Activated CD8-positive, alpha-beta memory T cell treated with anti-CD3 and anti-CD28 coated beads for 1 hour (primary cell): ENCODE results near the gene PAGR1.
"Not testable (repeated sequence)": the region's sequence is repeated elsewhere in the genome, so short reads cannot be mapped to it uniquely, and the experiment has no call there.

Experiments used
- DNase-seq, 2 donors: peaks; one replicate each; pipeline ENCODE4 v3.0.0-alpha.2; 2020; ENCODE audit warnings: low read depth in 1 of 2; ENCODE audit errors: extremely low read depth in 1 of 2

PAGR1 gene

DNA sequence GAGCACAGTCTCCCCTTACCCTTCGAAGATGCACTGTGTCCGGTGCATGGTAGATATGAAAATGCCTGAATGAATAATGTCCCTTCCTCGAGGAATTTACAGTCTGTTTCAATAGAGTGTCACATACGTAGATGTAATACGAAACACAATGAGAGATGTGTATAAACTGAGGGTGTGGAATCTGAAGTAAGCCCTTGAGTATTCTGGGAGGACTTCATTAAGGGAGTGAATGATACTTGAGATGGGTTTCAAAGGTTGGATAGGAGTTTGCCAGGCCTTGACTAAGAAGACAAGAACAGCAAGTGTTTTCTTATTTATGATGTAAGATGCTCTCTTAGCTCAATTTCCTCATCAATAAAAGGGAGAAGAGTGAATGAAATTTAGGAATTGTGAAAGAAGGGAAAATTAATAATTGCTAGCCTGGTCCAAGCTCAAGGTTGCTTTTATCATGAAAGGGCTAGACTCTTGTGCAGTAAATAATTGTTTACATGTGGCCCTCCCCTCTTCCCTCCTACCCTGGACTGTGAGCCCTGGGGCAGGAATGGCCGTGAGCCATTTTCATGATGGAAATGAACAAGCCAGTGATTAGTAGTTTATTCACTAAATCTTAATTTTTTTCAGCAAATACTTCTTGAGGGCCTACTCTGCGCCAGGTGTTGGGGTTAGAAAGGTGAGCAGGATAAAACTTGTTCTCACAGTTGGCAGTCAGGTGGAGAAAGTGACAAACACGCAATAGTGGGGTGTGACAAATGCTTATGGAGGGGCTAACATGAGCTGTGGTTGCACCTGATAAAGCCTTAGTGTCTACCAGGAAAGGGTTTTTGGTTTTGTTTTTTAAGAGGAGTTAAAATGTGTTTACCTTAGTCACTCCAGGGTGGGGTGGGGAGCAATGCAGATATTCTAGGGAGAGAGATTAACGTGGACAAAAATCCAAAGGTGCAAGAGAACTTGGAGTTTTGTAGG lies 23.8 kb upstream of the PAGR1 start:
- DNase-seq, result no peak

DNA sequence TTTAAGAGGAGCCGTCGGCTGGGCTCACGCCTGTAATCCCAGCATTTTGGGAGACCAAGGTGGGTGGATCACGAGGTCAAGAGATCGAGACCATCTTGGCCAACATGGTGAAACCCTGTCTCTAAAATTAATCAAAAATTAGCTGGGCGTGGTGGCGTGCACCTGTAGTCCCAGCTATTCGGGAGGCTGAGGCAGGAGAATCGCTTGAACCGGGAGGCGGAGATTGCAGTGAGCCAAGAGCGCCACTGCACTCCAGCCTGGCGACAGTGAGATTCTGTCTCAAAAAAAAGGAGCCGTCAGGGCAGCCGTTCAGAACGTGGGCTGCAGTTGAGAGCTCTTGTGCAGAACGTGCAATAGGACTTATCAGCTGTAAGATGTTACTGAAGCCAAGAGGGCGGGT lies 22.8 kb upstream of the PAGR1 start:
- DNase-seq, result not testable (repeated sequence)

DNA sequence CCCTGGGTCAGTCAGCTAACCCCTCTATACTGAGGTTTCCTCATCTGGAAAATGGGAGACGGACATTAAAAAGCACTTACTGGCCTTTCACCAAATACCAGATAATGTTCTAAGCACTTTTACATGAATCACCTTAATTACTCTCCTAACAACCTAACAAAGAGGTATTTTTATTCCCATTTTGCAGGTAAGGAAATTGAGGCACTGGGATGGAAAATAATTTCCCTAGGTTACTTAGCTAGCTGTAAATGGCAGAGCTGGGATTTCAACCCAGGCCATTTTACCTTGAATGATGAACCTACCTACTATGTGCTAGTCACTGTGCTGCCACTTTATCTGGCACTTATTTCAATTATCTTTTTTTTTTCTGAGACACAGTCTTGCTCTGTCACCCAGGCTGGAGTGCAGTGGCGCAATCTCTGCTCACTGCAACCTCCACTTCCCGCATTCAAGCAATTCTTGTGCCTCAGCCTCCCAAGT lies 21.7 kb upstream of the PAGR1 start:
- DNase-seq, result no peak

DNA sequence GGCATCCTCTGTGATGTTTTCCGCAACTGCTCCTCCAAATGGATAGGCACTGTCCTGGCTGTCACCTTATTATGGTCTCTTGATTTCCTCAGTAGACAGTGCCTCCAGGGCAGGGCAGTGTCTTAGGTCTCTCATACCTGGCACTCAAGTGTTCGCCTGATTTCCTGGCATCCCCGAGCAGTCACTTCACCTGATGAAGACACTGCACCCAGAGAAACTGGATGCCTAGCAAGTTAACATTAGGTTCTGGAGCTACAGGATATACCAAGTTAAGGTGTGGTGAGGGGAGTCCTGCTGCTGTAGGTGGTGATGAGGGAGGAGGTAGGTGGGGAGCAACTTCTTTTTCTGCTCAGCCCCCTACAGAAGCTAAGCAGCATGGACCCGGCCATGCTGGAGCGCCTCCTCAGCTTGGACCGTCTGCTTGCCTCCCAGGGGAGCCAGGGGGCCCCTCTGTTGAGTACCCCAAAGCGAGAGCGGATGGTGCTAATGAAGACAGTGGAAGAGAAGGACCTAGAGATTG lies 13.5 kb upstream of the PAGR1 start:
- no peak for DNase-seq

DNA sequence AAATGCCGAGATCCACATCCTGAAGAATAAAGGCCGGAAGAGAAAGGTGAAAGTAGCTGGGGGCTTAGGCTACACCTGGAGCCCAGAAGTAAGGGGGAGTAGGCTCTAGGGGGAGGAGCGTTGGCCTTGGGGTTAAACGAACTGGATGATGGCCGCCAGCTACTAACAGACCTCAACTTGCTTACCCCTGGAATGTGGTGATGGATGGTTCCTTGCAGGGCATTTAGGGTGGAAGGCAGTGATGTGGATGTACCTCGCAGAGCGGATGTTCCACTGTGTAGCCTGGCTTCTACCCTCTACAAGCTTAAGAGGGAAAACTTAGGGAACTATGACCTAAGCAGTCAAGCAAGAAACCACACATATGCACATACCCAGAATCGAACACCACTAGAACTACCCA lies 11.9 kb upstream of the PAGR1 start:
- no peak for DNase-seq

DNA sequence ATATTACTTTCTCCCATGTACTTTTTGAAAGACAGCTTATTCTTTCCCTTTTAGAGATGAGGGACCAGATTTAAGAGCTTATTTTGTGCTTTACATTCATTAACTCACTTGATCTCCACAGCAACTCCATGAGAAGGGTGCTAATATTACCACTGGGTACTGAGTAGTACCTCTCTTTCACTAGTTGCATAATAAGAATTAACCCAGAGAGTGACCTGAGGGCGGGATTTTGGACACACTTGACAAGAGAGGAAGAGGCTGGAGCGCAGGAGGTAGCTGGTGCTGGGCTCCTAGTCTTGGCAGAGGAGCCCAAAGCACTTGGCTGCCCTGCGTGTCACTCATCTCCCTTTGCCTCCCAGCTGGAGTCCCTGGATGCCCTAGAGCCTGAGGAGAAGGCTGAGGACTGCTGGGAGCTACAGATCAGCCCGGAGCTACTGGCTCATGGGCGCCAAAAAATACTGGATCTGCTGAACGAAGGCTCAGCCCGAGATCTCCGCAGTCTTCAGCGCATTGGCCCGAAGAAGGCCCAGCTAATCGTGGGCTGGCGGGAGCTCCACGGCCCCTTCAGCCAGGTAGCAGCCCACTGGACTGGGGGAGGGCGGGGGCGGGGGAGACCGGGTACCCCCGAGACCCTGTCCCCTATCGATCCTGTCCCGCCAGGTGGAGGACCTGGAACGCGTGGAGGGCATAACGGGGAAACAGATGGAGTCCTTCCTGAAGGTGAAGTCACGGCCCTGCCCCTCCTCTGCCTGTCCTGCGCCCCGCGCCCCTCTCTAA lies 11.3 kb upstream of the PAGR1 start:
- DNase-seq, result no peak

DNA sequence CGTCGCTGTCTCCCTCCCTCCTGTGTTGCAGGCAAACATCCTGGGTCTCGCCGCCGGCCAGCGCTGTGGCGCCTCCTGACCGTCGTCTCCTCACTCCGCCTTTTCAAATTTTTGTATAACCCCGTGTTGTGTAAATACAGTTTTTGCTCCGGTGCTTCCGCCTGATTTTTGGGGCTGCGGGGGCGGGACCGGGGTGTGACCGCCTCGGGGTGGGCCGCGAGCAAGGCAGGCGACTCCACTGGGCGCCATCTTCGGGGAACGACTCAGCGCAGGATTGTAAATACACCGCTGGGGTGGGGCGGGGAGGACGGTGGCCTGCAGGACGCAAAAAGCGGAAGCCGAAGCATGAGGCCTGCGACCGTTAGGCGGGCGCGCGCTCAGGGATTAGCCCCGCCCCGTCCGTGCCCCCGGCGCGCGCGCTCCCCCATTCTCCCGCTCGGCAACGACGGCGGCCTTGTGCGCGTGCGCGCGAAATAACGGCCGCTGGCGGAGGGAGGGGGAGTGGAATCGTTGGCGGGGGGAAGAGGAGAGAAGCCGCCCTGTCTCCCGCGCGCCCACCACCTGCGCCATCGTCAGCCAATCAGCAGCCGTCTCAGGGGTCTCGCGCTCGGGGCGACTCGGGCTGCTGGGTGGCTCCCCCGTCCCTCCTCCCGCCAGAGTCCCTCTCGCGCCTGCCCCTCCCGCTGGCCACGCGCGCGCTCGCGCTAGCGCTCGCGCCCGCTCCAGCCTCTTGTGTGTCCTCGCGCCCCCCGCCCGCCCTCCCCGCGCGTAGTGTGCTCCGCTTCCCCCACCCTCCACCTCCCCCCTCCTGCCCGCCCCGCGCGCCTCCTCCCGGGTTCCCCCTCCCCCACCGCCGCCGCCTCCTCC lies 10.5 kb upstream of the PAGR1 start:
- peak; percentile 96 to 97 for DNase-seq

DNA sequence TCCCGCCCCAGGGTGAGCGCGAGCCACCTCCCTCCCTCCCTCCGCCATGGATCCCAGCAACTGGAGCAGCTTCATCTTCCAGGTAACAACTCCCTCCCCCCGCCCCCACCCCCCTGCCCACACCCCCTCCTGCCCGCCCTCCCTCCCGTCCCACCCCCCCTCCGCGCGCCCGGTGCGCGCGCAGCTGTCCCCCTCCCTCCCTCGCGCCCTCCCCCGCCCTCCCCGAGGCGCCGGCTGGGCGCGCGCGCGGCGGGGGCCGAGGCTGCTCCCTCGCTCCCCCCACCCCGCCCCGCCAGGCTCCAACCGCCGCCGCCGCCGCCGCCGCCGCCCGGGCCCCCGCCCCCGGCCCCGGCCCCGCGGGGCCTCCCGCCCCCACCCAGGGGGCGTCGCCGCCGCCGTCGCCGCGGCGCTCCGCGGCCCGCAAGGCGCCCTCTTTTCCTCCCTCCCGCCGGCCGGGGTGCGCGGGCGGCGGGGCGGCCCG lies 9.8 kb upstream of the PAGR1 start, which contains the start of gene MAZ:
MAZ (plus strand) TSS at position 431 of the 481 bp plus-strand sequence. CDS start 173 bp downstream, outside the sequence.
- DNase-seq, result peak in 1 of 2 donors; percentile 73

DNA sequence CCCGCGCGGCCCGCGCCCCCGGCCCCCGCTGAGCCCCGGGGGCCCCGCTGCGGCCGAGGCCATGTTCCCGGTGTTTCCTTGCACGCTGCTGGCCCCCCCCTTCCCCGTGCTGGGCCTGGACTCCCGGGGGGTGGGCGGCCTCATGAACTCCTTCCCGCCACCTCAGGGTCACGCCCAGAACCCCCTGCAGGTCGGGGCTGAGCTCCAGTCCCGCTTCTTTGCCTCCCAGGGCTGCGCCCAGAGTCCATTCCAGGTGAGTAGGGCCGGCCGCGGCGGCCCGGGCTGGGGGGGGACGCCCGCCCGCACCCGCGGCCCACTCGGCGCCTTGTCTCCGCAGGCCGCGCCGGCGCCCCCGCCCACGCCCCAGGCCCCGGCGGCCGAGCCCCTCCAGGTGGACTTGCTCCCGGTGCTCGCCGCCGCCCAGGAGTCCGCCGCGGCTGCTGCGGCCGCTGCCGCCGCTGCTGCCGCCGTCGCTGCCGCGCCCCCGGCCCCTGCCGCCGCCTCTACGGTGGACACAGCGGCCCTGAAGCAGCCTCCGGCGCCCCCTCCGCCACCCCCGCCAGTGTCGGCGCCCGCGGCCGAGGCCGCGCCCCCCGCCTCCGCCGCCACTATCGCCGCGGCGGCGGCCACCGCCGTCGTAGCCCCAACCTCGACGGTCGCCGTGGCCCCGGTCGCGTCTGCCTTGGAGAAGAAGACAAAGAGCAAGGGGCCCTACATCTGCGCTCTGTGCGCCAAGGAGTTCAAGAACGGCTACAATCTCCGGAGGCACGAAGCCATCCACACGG lies 9.1 kb upstream of the PAGR1 start:
- no peak for DNase-seq

DNA sequence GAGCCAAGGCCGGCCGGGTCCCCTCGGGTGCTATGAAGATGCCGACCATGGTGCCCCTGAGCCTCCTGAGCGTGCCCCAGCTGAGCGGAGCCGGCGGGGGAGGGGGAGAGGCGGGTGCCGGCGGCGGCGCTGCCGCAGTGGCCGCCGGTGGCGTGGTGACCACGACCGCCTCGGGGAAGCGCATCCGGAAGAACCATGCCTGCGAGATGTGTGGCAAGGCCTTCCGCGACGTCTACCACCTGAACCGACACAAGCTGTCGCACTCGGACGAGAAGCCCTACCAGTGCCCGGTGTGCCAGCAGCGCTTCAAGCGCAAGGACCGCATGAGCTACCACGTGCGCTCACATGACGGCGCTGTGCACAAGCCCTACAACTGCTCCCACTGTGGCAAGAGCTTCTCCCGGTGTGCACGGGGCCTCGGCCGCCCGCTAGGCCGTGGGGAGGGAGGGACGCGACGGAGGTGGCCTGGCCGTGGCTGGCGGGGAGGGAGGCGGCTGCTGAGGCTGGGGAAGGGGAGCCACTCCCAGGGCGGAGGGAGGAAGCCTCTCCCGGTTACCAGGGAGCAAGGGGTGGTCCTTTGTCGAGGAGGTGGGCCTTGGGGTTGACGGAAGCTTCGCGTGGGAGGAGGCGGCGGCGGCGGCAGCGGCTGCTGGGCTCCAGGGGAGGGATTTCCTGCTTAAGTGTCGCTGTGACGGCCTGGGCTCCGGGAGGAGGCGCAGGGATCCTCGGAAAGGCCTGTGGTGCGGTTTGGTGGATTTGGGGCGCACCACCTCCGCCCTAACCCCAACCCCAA lies 8.3 kb upstream of the PAGR1 start:
- DNase-seq, result peak; percentile 72 to 77

DNA sequence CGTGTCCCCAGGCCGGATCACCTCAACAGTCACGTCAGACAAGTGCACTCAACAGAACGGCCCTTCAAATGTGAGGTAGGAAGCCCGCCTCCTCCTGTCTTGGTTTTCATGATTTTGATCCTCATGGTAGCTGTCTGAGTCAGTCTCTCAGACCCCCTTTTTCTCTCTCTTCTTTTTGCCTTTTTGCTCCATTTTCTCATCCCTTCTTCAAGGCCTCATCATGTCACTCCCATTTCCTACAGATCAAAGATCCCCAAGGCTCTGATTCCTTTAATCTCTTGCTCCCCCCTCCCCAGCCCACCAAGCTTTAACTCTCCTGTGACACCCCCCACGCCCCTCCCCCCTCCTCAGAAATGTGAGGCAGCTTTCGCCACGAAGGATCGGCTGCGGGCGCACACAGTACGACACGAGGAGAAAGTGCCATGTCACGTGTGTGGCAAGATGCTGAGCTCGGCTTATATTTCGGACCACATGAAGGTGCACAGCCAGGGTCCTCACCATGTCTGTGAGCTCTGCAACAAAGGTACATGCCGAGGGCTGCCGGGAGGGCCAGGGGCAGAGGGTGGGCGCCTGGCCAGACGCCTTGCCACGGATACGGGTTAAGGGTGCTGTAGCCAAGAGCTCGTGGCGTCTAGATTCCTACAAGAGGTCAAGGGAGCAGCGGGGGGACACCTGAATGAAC lies 7.6 kb upstream of the PAGR1 start:
- DNase-seq, result no peak

DNA sequence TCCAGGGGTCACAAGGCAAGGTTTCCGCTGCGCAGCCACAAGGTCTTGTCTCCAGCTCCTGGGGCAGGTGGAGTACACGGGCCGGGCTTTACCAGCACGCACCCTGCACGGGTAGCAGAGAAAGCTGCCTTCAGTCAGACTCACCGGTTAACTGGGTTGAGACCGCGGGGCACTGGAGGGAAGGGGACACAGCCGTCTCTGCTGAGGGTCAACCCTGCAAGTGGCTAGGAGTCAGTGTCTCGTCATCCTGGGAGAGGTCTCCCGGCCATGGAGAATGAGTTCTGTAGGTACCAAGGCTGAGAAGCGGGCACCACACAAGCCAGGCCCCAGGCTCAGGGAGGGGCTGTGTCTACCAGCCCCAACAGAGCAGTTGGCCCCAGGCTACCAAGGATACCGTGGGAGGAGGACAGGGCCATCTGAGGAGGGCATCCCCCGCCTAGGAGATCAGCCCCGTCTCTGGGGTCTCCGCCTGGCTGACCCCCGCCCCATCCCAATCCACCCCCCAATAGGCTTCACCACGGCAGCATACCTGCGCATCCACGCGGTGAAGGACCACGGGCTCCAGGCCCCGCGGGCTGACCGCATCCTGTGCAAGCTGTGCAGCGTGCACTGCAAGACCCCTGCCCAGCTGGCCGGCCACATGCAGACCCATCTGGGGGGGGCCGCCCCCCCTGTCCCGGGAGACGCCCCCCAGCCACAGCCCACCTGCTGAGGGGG lies 6.8 kb upstream of the PAGR1 start:
- DNase-seq, result no peak

DNA sequence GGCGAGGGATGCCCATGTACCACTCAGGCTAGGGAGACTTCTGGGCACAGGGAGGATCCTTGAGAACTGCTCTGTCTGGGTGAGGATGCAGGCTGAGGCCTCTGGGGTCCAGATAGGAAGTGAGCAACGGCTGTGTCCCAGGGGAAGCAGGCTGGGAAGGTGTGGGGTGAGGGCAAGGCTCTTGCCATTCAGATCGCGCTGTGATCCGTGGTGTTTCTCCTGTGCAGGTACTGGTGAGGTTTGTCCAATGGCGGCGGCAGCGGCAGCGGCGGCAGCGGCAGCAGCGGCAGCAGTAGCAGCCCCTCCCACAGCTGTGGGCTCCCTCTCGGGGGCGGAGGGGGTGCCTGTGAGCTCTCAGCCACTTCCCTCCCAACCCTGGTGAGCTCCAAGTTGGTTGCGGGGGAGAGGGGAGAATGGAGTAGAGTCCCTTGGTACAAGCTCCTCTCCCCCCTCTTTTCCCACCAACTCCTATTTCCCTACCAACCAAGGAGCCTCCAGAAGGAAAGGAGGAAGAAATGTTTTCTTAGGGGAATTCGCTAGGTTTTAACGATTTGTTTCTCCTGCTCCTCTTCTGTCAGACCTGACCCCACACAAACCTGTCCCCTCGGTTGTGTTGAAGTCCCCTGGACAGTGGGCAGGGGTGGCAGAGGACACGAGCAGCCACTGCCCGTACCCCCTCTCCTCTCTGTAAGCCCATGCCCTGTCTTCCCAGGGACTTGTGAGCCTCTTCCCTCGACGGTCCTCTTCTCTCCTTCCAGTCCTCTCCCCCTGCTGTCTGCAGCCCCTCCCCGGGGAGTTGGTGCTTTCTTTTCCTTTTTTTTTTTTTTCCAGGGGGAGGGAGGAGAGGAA lies 5.9 kb upstream of the PAGR1 start:
- DNase-seq, result no peak

DNA sequence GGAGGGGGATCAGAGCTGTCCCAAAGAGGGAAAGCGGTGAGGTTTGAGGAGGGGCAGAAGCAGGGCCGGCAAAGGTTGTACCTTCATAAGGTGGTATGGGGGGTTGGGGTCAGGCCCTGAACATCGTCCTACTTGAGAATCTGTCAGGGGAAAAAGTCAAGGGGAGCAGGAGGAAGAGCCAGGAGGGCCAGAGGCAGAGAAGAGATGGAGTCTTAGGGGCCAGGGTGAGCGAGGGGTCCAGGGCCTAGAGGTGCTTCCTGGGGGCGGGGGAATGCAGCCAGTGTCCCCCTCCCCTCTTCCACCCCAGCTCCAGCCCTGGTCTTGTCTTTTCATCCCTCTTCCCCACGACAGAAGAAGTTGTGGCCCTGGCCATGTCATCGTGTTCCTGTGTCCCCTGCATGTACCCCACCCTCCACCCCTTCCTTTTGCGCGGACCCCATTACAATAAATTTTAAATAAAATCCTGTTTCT lies 5.2 kb upstream of the PAGR1 start:
- DNase-seq, result no peak

DNA sequence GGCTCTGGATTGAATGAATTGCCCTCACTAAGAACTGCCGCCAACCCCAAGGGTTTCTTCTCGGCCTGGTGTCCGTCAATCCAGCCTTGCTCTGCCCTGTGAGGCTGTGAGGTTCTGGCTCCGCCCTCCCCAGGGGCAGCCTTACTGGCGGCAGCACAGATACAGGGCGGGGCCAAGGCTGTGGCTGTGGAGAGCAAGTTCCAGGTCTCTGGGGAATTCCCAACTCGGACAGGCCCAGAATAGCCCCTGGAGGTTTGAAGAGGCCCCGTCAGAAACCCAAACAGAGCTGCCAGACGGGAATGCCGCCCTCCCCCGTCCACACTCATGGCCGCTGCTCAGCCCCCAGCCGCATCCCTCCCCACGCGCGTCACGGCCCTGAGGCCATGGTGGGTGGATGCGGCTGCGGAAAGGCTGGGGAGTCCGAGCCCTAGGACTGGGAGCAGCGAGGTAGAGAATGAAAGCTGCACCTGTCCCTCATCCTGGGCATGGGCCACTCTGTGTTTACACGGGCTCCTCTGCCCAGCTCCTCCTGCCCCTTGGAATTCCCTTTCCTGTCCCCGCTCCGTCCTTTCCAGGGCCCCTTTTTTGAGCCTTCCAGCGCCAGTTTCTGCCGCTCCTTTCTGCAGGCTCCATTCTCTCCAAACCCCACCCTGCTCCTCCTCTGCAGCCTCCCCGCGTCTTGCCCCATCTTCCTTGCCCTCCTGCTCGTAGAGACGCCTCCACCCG lies 4.6 kb upstream of the PAGR1 start:
- DNase-seq, result peak in 1 of 2 donors; percentile 45
